HepG2 (cell line): ENCODE measurements around the gene IPP. TPM values are rescaled to one million over a fixed set of nuclear protein-coding genes. Genes with fewer than 3 reads are reported as not detected.

ENCODE experiments used
- AGO1 ChIP-seq: fragments of 200-400 bp; formaldehyde crosslinking; IDR thresholded peaks from 2 replicates; pipeline ENCODE4 v1.6.1; 2017; ENCODE audit warnings: mild to moderate bottlenecking, low read depth, low read length, moderate library complexity; ENCODE audit not compliant: poor library complexity, severe bottlenecking
- CBX2 ChIP-seq, 2 experiments: fragments of 200-600 bp in 1 of 2; sonication (generic); formaldehyde crosslinking in 1 of 2; IDR thresholded peaks; 2 replicates each; pipeline versions ENCODE4 v1.7.0 to v1.8.1; 2018 to 2022; ENCODE audit warnings: low read depth in 2 of 2, low read length in 1 of 2, mild to moderate bottlenecking in 1 of 2, missing genetic modification reagents in 1 of 2
- CC2D1A ChIP-seq: sonication (generic); formaldehyde crosslinking; IDR thresholded peaks from 2 replicates; pipeline ENCODE4 v1.8.1; 2023; ENCODE audit warnings: mild to moderate bottlenecking, missing genetic modification reagents
- MBNL3 ChIP-seq: fragments of 250-450 bp; sonication (Bioruptor Pico); conservative IDR thresholded peaks from 2 replicates; pipeline ENCODE4 v1.8.0; 2022; ENCODE audit warnings: mild to moderate bottlenecking, inconsistent platforms
- MEIS1 ChIP-seq: sonication (generic); formaldehyde crosslinking; IDR thresholded peaks from 2 replicates; pipeline ENCODE4 v1.9.0; 2021; ENCODE audit warnings: mild to moderate bottlenecking, missing genetic modification reagents, moderate library complexity, borderline replicate concordance
- PAX8 ChIP-seq: sonication (generic); formaldehyde crosslinking; IDR thresholded peaks from 2 replicates; pipeline ENCODE4 v1.8.0; 2022; ENCODE audit warnings: mild to moderate bottlenecking, missing genetic modification reagents, borderline replicate concordance
- POLR2AphosphoS2 ChIP-seq: IDR thresholded peaks from 2 replicates; pipeline ENCODE4 v1.6.1; 2011; ENCODE audit warnings: low read depth, low read length, improper control_type of control experiment
- SAP130 ChIP-seq: IDR thresholded peaks from 2 replicates; pipeline ENCODE4 v1.6.1; 2016; ENCODE audit warnings: low read depth
- SIN3A ChIP-seq: IDR thresholded peaks from 2 replicates; pipeline ENCODE4 v1.6.1; 2011; ENCODE audit warnings: low read depth, mild to moderate bottlenecking, control low read depth, low read length, borderline replicate concordance
- TARDBP ChIP-seq: sonication (generic); formaldehyde crosslinking; IDR thresholded peaks from 2 replicates; pipeline ENCODE4 v1.8.0; 2022; ENCODE audit warnings: mild to moderate bottlenecking, missing genetic modification reagents
- TBL1XR1 ChIP-seq: fragments of 150-350 bp; IDR thresholded peaks from 2 replicates; pipeline ENCODE4 v1.6.1; 2014; ENCODE audit warnings: borderline replicate concordance, low read length; ENCODE audit not compliant: partially characterized antibody
- YEATS4 ChIP-seq: sonication (generic); formaldehyde crosslinking; IDR thresholded peaks from 2 replicates; pipeline ENCODE4 v1.4.0; 2020; ENCODE audit warnings: missing genetic modification reagents, borderline replicate concordance
- ZNF260 ChIP-seq: sonication (generic); formaldehyde crosslinking; IDR thresholded peaks from 2 replicates; pipeline ENCODE4 v1.4.0; 2020; ENCODE audit warnings: missing genetic modification reagents, low read depth, mild to moderate bottlenecking, borderline replicate concordance
- ZNF720 ChIP-seq: sonication (generic); formaldehyde crosslinking; IDR thresholded peaks from 2 replicates; pipeline ENCODE4 v1.4.0; 2020; ENCODE audit warnings: missing genetic modification reagents
- polyA plus RNA-seq, 8 experiments: library from polyadenylated mRNA; depleted of rRNA in 3 of 8; stranded (reverse) in 7 of 8; unstranded in 1 of 8; fragments of >200 nt; fragmentation: Illumina TruSeq in 4 of 8; extraction: Trizol in 4 of 8; gene quantifications; 2 replicates each; pipeline versions ENCODE4 v1.2.1 to v1.2.3, GENCODE V29; 2011 to 2016; ENCODE audit warnings: low read depth in 4 of 8, missing spikeins in 1 of 8, mixed read lengths in 1 of 8; ENCODE audit not compliant: insufficient read depth in 1 of 8
- total RNA-seq, 5 experiments: library from RNA; depleted of rRNA; stranded (reverse); fragments of >200 nt; fragmentation: Illumina TruSeq; extraction: Trizol; gene quantifications; 2 replicates each; pipeline ENCODE4 v1.2.3, GENCODE V29; 2016; ENCODE audit warnings: low read depth in 1 of 5
- TF ChIP-seq, protein P1 (sequence below): sonication (generic); formaldehyde crosslinking; IDR thresholded peaks from 2 replicates; pipeline ENCODE4 v1.5.0; 2020; ENCODE audit warnings: missing genetic modification reagents
- TF ChIP-seq, protein P2 (sequence below): sonication (generic); formaldehyde crosslinking; IDR thresholded peaks from 2 replicates; pipeline ENCODE4 v1.4.0; 2020; ENCODE audit warnings: missing genetic modification reagents, borderline replicate concordance
- TF ChIP-seq, protein P3 (sequence below): sonication (generic); formaldehyde crosslinking; IDR thresholded peaks from 2 replicates; pipeline ENCODE4 v1.4.0; 2020; ENCODE audit warnings: missing genetic modification reagents
- TF ChIP-seq, protein P4 (sequence below): sonication (generic); formaldehyde crosslinking; IDR thresholded peaks from 2 replicates; pipeline ENCODE4 v1.4.0; 2020; ENCODE audit warnings: low read depth, mild to moderate bottlenecking, missing genetic modification reagents

The IPP gene
- total and polyA plus RNA-seq, 2 of the 13 experiments (the other 11 are each of a cell fraction or from before 2014, with no cell fraction given) = 3.0 to 9.7 TPM

DNA sequence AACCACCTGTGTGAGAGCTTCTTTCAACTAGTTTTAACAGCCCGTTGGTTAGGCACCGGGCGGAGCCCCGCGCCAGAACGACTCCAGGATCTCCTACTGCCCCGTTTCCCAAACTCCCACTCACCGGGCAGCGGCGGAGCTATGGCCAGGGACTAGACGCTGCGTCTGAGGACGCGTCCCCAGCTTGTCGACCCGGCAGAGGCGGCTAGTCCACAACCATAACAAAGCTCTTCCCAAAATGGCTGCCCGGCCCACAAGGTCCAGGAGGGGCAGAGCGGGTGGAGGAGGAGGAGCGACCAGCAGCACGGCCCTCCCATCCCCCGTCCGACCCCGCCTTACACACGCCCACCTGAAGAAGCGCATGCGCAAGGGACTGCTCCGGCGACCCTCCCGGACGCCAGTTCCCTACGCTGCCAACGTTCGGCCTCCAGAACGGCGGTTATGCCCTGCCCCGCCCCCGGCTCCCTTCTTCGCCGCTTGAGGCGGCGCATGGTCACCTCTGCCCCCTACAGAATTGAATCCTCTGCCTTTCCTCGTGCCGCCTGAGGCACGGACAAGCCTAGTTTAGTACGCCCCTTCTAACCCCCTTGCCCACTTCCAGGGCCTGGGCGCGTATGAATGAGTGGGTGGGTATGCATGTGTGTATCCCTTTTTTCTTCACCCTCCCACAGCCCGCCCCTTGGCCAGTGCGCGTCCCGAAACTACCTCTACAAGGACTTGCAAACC is 64.0 kb downstream of the IPP start, which contains the start of gene GPBP1L1 (continued):
- TF ChIP-seq, protein P1, sequence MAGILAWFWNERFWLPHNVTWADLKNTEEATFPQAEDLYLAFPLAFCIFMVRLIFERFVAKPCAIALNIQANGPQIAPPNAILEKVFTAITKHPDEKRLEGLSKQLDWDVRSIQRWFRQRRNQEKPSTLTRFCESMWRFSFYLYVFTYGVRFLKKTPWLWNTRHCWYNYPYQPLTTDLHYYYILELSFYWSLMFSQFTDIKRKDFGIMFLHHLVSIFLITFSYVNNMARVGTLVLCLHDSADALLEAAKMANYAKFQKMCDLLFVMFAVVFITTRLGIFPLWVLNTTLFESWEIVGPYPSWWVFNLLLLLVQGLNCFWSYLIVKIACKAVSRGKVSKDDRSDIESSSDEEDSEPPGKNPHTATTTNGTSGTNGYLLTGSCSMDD (CRISPR knock-in tag) = 0 out of 2 replicates have a peak, but pooled peaks have one; percentile 24
- TF ChIP-seq TARDBP (CRISPR knock-in tag) (peak; percentile 72; the same call in 1 of the 2 replicates), SIN3A (0 out of 2 replicates have a peak, but pooled peaks have one; percentile 22), PAX8 (CRISPR knock-in tag) (0 out of 2 replicates have a peak, but pooled peaks have one; percentile 22), MBNL3 (CRISPR knock-in tag) (no peak), ZNF260 (CRISPR knock-in tag) (no peak), ZNF720 (CRISPR knock-in tag) (no peak), CC2D1A (no peak), POLR2AphosphoS2 (peak; percentile 41; the same call in 1 of the 2 replicates), TBL1XR1 (peak; percentile 22), YEATS4 (peak; percentile 73; the same call in 1 of the 2 replicates), AGO1 (peak; percentile 76), CBX2 (IDR thresholded peaks at IDR 0.05; ENCODE audit: low read depth, low read length) (no peak), CBX2 (CRISPR knock-in tag; IDR thresholded peaks at IDR 0.05; ENCODE audit: low read depth) (no peak), MEIS1 (CRISPR knock-in tag) (no peak), SAP130 (CRISPR knock-in tag) (peak; percentile 80)
- TF ChIP-seq, protein P2, sequence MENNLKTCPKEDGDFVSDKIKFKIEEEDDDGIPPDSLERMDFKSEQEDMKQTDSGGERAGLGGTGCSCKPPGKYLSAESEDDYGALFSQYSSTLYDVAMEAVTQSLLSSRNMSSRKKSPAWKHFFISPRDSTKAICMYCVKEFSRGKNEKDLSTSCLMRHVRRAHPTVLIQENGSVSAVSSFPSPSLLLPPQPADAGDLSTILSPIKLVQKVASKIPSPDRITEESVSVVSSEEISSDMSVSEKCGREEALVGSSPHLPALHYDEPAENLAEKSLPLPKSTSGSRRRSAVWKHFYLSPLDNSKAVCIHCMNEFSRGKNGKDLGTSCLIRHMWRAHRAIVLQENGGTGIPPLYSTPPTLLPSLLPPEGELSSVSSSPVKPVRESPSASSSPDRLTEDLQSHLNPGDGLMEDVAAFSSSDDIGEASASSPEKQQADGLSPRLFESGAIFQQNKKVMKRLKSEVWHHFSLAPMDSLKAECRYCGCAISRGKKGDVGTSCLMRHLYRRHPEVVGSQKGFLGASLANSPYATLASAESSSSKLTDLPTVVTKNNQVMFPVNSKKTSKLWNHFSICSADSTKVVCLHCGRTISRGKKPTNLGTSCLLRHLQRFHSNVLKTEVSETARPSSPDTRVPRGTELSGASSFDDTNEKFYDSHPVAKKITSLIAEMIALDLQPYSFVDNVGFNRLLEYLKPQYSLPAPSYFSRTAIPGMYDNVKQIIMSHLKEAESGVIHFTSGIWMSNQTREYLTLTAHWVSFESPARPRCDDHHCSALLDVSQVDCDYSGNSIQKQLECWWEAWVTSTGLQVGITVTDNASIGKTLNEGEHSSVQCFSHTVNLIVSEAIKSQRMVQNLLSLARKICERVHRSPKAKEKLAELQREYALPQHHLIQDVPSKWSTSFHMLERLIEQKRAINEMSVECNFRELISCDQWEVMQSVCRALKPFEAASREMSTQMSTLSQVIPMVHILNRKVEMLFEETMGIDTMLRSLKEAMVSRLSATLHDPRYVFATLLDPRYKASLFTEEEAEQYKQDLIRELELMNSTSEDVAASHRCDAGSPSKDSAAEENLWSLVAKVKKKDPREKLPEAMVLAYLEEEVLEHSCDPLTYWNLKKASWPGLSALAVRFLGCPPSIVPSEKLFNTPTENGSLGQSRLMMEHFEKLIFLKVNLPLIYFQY (CRISPR knock-in tag) = peak; percentile 79
- TF ChIP-seq, protein P3, sequence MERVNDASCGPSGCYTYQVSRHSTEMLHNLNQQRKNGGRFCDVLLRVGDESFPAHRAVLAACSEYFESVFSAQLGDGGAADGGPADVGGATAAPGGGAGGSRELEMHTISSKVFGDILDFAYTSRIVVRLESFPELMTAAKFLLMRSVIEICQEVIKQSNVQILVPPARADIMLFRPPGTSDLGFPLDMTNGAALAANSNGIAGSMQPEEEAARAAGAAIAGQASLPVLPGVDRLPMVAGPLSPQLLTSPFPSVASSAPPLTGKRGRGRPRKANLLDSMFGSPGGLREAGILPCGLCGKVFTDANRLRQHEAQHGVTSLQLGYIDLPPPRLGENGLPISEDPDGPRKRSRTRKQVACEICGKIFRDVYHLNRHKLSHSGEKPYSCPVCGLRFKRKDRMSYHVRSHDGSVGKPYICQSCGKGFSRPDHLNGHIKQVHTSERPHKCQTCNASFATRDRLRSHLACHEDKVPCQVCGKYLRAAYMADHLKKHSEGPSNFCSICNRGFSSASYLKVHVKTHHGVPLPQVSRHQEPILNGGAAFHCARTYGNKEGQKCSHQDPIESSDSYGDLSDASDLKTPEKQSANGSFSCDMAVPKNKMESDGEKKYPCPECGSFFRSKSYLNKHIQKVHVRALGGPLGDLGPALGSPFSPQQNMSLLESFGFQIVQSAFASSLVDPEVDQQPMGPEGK (CRISPR knock-in tag) = peak; percentile 35
- TF ChIP-seq, protein P4, sequence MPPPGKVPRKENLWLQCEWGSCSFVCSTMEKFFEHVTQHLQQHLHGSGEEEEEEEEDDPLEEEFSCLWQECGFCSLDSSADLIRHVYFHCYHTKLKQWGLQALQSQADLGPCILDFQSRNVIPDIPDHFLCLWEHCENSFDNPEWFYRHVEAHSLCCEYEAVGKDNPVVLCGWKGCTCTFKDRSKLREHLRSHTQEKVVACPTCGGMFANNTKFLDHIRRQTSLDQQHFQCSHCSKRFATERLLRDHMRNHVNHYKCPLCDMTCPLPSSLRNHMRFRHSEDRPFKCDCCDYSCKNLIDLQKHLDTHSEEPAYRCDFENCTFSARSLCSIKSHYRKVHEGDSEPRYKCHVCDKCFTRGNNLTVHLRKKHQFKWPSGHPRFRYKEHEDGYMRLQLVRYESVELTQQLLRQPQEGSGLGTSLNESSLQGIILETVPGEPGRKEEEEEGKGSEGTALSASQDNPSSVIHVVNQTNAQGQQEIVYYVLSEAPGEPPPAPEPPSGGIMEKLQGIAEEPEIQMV (CRISPR knock-in tag) = 0 out of 2 replicates have a peak, but pooled peaks have one; percentile 52
